ENCODE results near the gene EMC7. TPM values are rescaled to one million over a fixed set of nuclear protein-coding genes. Genes with fewer than 3 reads are reported as not detected.

Gene EMC7
- total RNA-seq, 4 donors from 2014 or later: 28.8 to 51.3 (median 43.1) TPM

- H3K4me3 ChIP-seq (ENCODE audit: low read depth, poor library complexity, severe bottlenecking): no peak overlapping the region
- intact Hi-C loops (cut with DNase I; ENCODE audit: low total_unique reads): no loop called here
- DNase-seq (ENCODE audit: low spot score in 2 of 2): no peak
- WGBS, 2 donors: 93 to 94% methylated on average over 16 of the region's 16 CpGs
- TF ChIP-seq POLR2A (IDR thresholded peaks at IDR 0.05): no peak
- TF ChIP-seq, protein P1, sequence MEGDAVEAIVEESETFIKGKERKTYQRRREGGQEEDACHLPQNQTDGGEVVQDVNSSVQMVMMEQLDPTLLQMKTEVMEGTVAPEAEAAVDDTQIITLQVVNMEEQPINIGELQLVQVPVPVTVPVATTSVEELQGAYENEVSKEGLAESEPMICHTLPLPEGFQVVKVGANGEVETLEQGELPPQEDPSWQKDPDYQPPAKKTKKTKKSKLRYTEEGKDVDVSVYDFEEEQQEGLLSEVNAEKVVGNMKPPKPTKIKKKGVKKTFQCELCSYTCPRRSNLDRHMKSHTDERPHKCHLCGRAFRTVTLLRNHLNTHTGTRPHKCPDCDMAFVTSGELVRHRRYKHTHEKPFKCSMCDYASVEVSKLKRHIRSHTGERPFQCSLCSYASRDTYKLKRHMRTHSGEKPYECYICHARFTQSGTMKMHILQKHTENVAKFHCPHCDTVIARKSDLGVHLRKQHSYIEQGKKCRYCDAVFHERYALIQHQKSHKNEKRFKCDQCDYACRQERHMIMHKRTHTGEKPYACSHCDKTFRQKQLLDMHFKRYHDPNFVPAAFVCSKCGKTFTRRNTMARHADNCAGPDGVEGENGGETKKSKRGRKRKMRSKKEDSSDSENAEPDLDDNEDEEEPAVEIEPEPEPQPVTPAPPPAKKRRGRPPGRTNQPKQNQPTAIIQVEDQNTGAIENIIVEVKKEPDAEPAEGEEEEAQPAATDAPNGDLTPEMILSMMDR (IDR thresholded peaks at IDR 0.05): no peak
These were observed 55.1 kb downstream of the EMC7 start for GRCh38 chr15:34046471-34047145.

GRCh38 chr15:34043813-34044212, 57.8 kb downstream of the EMC7 start:
- TF ChIP-seq, protein P1 (IDR thresholded peaks at IDR 0.05): no peak
- no peak for TF ChIP-seq POLR2A (IDR thresholded peaks at IDR 0.05)
- no peak for DNase-seq (ENCODE audit: low spot score in 2 of 2)
- WGBS, 2 donors: 52 to 55% methylated on average over 2 of the region's 2 CpGs
- intact Hi-C loops (cut with DNase I; ENCODE audit: low total_unique reads): no loop called here
- no peak overlapping the region for H3K4me3 ChIP-seq (ENCODE audit: low read depth, poor library complexity, severe bottlenecking)

GRCh38 chr15:34043391-34043790, 58.3 kb downstream of the EMC7 start:
- no peak for DNase-seq (ENCODE audit: low spot score in 2 of 2)
- TF ChIP-seq POLR2A (IDR thresholded peaks at IDR 0.05): no peak
- TF ChIP-seq, protein P1 (IDR thresholded peaks at IDR 0.05): no peak
- intact Hi-C loops (cut with DNase I; ENCODE audit: low total_unique reads): no loop called here
- H3K4me3 ChIP-seq (ENCODE audit: low read depth, poor library complexity, severe bottlenecking): no peak overlapping the region
- 67 to 78% methylated on average over 1 of the region's 1 CpG for WGBS, 2 donors

DNA sequence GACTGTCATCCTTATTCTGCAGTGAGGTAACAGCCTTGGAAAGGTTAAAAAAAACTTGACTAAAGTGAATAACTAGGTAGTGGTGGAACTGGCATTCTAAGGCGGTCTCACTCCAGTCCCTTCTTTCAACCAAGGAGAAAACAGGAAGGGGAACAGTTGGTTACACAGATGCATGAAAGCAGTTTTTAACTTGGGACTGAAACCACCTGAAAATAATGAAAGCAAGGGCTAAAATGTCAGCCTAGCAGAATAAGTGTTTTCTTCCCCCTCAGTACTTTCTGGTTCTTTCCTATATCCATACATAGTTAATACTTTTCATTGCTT, 61.9 kb downstream of the EMC7 start:
- no peak overlapping the region for H3K4me3 ChIP-seq (ENCODE audit: low read depth, poor library complexity, severe bottlenecking)
- TF ChIP-seq POLR2A (IDR thresholded peaks at IDR 0.05): no peak
- TF ChIP-seq, protein P1 (IDR thresholded peaks at IDR 0.05): no peak
- intact Hi-C loops (cut with DNase I; ENCODE audit: low total_unique reads): no loop called here
- 54 to 56% methylated on average over 1 of the region's 1 CpG for WGBS, 2 donors
- no peak for DNase-seq (ENCODE audit: low spot score in 2 of 2)

- intact Hi-C loops (cut with DNase I; ENCODE audit: low total_unique reads): no loop called here
- DNase-seq (ENCODE audit: low spot score in 2 of 2): peak in 1 of 2 donors; percentile 87
- H3K4me3 ChIP-seq (ENCODE audit: low read depth, poor library complexity, severe bottlenecking): peak within 1 kb of the TSS; percentile 89
- TF ChIP-seq POLR2A (IDR thresholded peaks at IDR 0.05): no peak
- TF ChIP-seq, protein P1 (IDR thresholded peaks at IDR 0.05): no peak
- 1 to 4% methylated on average over 15 to 62 of the region's 82 CpGs for WGBS, 2 donors
These were observed 62.5 kb downstream of the EMC7 start, which contains the start of gene AVEN for GRCh38 chr15:34038871-34039789. AVEN (minus strand) TSS chr15:34039204; CDS start chr15:34039046, 158 bp downstream.

Data from lower leg skin (tissue), 4 donors.